ENCODE results near the gene TRA2B.

DNA sequence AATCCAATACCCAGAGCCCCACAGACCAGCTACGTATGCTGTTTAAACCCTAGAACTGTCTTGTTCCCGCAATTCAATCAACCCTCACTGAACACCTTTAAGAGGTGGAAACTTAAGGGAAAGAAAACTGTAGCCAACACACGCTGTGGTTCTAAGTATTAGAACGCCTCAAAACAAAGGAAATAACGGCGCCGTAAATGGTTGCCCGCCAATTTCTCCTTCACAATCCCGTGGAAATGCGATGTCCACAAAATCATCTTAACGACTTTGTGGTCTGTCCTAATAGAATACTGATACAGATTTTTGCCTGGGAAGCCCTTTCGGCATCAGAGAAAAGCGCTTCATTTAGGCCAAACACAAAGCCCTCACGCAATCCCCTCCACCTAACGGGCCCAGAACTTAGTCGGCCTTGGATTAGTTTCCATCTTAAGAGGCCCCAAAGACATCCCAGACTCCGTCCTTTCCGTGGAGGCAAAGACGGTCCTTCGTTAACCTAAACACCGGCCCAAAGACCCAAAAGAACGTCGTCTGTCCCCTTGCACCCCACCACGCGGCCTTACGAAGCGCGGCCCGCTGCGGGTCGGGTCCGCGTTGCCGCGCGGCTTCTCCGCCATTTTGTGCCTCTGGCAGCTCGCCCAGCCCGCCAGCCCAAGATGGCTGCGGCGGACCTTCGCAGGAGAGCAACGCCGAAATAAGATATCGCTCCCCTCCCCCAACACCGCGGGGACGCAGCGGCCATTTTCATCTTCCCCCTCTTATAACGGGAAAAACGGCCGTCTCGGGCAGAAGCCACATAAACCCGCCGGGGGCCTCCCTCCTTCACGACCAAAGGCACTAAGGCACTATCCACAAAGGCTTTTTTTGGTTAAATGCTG is 763 bp downstream of the TRA2B start:
- TF ChIP-seq, protein P1, sequence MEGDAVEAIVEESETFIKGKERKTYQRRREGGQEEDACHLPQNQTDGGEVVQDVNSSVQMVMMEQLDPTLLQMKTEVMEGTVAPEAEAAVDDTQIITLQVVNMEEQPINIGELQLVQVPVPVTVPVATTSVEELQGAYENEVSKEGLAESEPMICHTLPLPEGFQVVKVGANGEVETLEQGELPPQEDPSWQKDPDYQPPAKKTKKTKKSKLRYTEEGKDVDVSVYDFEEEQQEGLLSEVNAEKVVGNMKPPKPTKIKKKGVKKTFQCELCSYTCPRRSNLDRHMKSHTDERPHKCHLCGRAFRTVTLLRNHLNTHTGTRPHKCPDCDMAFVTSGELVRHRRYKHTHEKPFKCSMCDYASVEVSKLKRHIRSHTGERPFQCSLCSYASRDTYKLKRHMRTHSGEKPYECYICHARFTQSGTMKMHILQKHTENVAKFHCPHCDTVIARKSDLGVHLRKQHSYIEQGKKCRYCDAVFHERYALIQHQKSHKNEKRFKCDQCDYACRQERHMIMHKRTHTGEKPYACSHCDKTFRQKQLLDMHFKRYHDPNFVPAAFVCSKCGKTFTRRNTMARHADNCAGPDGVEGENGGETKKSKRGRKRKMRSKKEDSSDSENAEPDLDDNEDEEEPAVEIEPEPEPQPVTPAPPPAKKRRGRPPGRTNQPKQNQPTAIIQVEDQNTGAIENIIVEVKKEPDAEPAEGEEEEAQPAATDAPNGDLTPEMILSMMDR (IDR thresholded peaks at IDR 0.05; ENCODE audit: extremely low read depth in 1 of 2, insufficient read depth in 1 of 2, low read depth in 1 of 2, low read length in 2 of 2), result no peak
- TF ChIP-seq POLR2A (IDR thresholded peaks at IDR 0.05; ENCODE audit: low read depth, low read length) (no peak), POLR2AphosphoS5 (IDR thresholded peaks at IDR 0.05; ENCODE audit: insufficient read depth, low read depth, low read length) (peak; percentile 14), JUN (IDR thresholded peaks at IDR 0.05; ENCODE audit: borderline replicate concordance, insufficient read depth, insufficient read length, low read depth) (no peak), EZH2 (IDR thresholded peaks at IDR 0.05; ENCODE audit: borderline replicate concordance, low read depth, low read length, severe bottlenecking) (no peak), GATA2 (IDR thresholded peaks at IDR 0.05; ENCODE audit: insufficient read depth, insufficient read length, low read depth, low read length) (no peak), MYC (IDR thresholded peaks at IDR 0.05; ENCODE audit: low read depth, low read length) (peak; percentile 78), FOS (IDR thresholded peaks at IDR 0.05; ENCODE audit: borderline replicate concordance, insufficient read depth, low read length) (no peak)
- TF ChIP-seq, protein P2, sequence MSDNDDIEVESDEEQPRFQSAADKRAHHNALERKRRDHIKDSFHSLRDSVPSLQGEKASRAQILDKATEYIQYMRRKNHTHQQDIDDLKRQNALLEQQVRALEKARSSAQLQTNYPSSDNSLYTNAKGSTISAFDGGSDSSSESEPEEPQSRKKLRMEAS (IDR thresholded peaks at IDR 0.05; ENCODE audit: insufficient read depth, insufficient read length), result no peak

Measured in endothelial cell of umbilical vein (primary cell).